CD1c-positive myeloid dendritic cell (primary cell): ENCODE measurements around the gene SPOCK1.
"Not testable (repeated sequence)": the region's sequence is repeated elsewhere in the genome, so short reads cannot be mapped to it uniquely, and the experiment has no call there.

Experiments
- DNase-seq: peaks from one replicate; pipeline ENCODE4 v3.0.0-alpha.2; 2016; ENCODE audit errors: extremely low spot score

Gene SPOCK1

GRCh38 chr5:137395011-137395755 lies 103.9 kb downstream of the SPOCK1 start:
- no peak for DNase-seq

- no peak for DNase-seq
Observed at GRCh38 chr5:137394380-137394779, 104.7 kb downstream of the SPOCK1 start.

GRCh38 chr5:137393196-137393993 lies 105.7 kb downstream of the SPOCK1 start:
- no peak for DNase-seq

GRCh38 chr5:137392261-137392660 lies 106.9 kb downstream of the SPOCK1 start:
- DNase-seq: no peak

- DNase-seq: not testable (repeated sequence)
Observed at GRCh38 chr5:137391044-137391443, 108.1 kb downstream of the SPOCK1 start.

- no peak for DNase-seq
Observed at GRCh38 chr5:137389042-137389441, 110.1 kb downstream of the SPOCK1 start.

- no peak for DNase-seq
Observed at GRCh38 chr5:137385064-137385463, 114.1 kb downstream of the SPOCK1 start.

- no peak for DNase-seq
Observed at GRCh38 chr5:137383909-137384308, 115.2 kb downstream of the SPOCK1 start.

- DNase-seq: no peak
Observed at GRCh38 chr5:137381555-137381954, 117.6 kb downstream of the SPOCK1 start.

GRCh38 chr5:137379555-137380286 lies 119.4 kb downstream of the SPOCK1 start:
- DNase-seq: no peak

- DNase-seq: no peak
Observed at GRCh38 chr5:137375741-137376526, 123.2 kb downstream of the SPOCK1 start.

GRCh38 chr5:137374110-137374714 lies 124.9 kb downstream of the SPOCK1 start:
- DNase-seq: no peak

- DNase-seq: no peak
Observed at GRCh38 chr5:137372773-137373160, 126.4 kb downstream of the SPOCK1 start.

- DNase-seq: no peak
Observed at GRCh38 chr5:137372016-137372772, 126.9 kb downstream of the SPOCK1 start.

GRCh38 chr5:137370096-137371071 lies 128.7 kb downstream of the SPOCK1 start:
- no peak for DNase-seq

GRCh38 chr5:137368651-137369050 lies 130.5 kb downstream of the SPOCK1 start:
- DNase-seq: no peak

- no peak for DNase-seq
Observed at GRCh38 chr5:137367951-137368350, 131.2 kb downstream of the SPOCK1 start.

GRCh38 chr5:137366526-137366925 lies 132.6 kb downstream of the SPOCK1 start:
- no peak for DNase-seq
